ENCODE results near the gene LCE2D.
"Not testable (repeated sequence)": the region's sequence is repeated elsewhere in the genome, so short reads cannot be mapped to it uniquely, and the experiment has no call there.

Gene LCE2D

GRCh38 chr1:152667648-152668047, 4.5 kb downstream of the LCE2D start:
- TF ChIP-seq ZFX (IDR thresholded peaks at IDR 0.05) (no peak), CTCF (conservative IDR thresholded peaks at IDR 0.05) (no peak)

GRCh38 chr1:152673016-152673415, 9.8 kb downstream of the LCE2D start:
- TF ChIP-seq ZFX (IDR thresholded peaks at IDR 0.05) (no peak), CTCF (conservative IDR thresholded peaks at IDR 0.05) (no peak)
- H3K27ac ChIP-seq: no peak overlapping the region

More at GRCh38 chr1:152667648-152668047, 4.5 kb downstream of the LCE2D start:
- H3K27ac ChIP-seq: no peak overlapping the region

- H3K27ac ChIP-seq: not testable (repeated sequence)
Measured at GRCh38 chr1:152674983-152675382, 11.8 kb downstream of the LCE2D start, which contains the start of gene LCE2C. Gene LCE2C, plus strand, starts transcription at chr1:152675279. Its CDS starts 737 bp downstream, at chr1:152676016.

- no peak overlapping the region for H3K27ac ChIP-seq
- TF ChIP-seq ZFX (IDR thresholded peaks at IDR 0.05): no peak
- TF ChIP-seq CTCF (conservative IDR thresholded peaks at IDR 0.05): no peak
Measured at GRCh38 chr1:152679459-152679858, 16.3 kb downstream of the LCE2D start.

GRCh38 chr1:152681616-152682015, 18.4 kb downstream of the LCE2D start:
- no peak overlapping the region for H3K27ac ChIP-seq
- TF ChIP-seq CTCF (conservative IDR thresholded peaks at IDR 0.05): no peak
- no peak for TF ChIP-seq ZFX (IDR thresholded peaks at IDR 0.05)

GRCh38 chr1:152683846-152684245, 20.7 kb downstream of the LCE2D start:
- H3K27ac ChIP-seq: no peak overlapping the region
- TF ChIP-seq CTCF (conservative IDR thresholded peaks at IDR 0.05): no peak
- no peak for TF ChIP-seq ZFX (IDR thresholded peaks at IDR 0.05)

- H3K27ac ChIP-seq: not testable (repeated sequence)
Measured at GRCh38 chr1:152685823-152686222, 22.6 kb downstream of the LCE2D start, which contains the start of gene LCE2B. Gene LCE2B, plus strand, starts transcription at chr1:152686123. Its CDS starts 721 bp downstream, at chr1:152686844.

GRCh38 chr1:152697701-152698600, 34.8 kb downstream of the LCE2D start, which contains the start of gene LCE2A:
Gene LCE2A, plus strand, starts transcription at chr1:152698345. Its CDS starts 557 bp downstream, at chr1:152698902.
- no peak within 1 kb of the TSS for H3K27ac ChIP-seq
- TF ChIP-seq ZFX (IDR thresholded peaks at IDR 0.05) (no peak), CTCF (conservative IDR thresholded peaks at IDR 0.05) (no peak)

All from C4-2B (cell line).